SU-DHL-6 (cell line): ENCODE measurements around the gene C10orf71.

Source experiments
- CTCF ChIP-seq: fragments of 200-600 bp; sonication (generic); IDR thresholded peaks from one replicate; pipeline ENCODE4 v1.5.1; 2017; ENCODE audit warnings: antibody characterized with exemption, mild to moderate bottlenecking, low read length, moderate library complexity; ENCODE audit not compliant: insufficient read depth, poor library complexity, severe bottlenecking
- EZH2phosphoT487 ChIP-seq: fragments of 200-600 bp; sonication (generic), shearing (Covaris generic); conservative IDR thresholded peaks from 2 replicates; pipeline ENCODE4 v1.6.1; 2018; ENCODE audit warnings: mild to moderate bottlenecking, antibody characterized with exemption, low read length, moderate library complexity, mixed read lengths

- TF ChIP-seq CTCF (no peak), EZH2phosphoT487 (no peak)
Observed at GRCh38 chr10:49270565-49270964, 28.4 kb upstream of the C10orf71 start.
